GM18519 (cell line): Measurements from ENCODE around the gene BFSP1.

ENCODE experiments used
- ATAC-seq: cut with Tn5 transposase; IDR thresholded peaks from one replicate; pipeline ENCODE4 v1.9.1; 2021; ENCODE audit warnings: mild to moderate bottlenecking, moderate library complexity; ENCODE audit not compliant: unreplicated experiment, low FRiP score

BFSP1 gene

GRCh38 chr20:17524560-17524959, 6.6 kb downstream of the BFSP1 start:
- no peak for ATAC-seq

- no peak for ATAC-seq
Observed at GRCh38 chr20:17523326-17523725, 7.9 kb downstream of the BFSP1 start.

- no peak for ATAC-seq
Observed at GRCh38 chr20:17522528-17522927, 8.7 kb downstream of the BFSP1 start.

GRCh38 chr20:17520583-17520982, 10.6 kb downstream of the BFSP1 start:
- no peak for ATAC-seq

GRCh38 chr20:17519606-17520285, 11.4 kb downstream of the BFSP1 start:
- no peak for ATAC-seq

GRCh38 chr20:17518339-17519052, 12.7 kb downstream of the BFSP1 start:
- no peak for ATAC-seq

GRCh38 chr20:17515053-17515452, 16.1 kb downstream of the BFSP1 start:
- ATAC-seq, result no peak

- no peak for ATAC-seq
Observed at GRCh38 chr20:17513939-17514338, 17.2 kb downstream of the BFSP1 start.

- ATAC-seq, result no peak
Observed at GRCh38 chr20:17511401-17511800, 19.8 kb downstream of the BFSP1 start.

GRCh38 chr20:17510548-17510947, 20.6 kb downstream of the BFSP1 start:
- ATAC-seq, result no peak

GRCh38 chr20:17508756-17509155, 22.4 kb downstream of the BFSP1 start:
- no peak for ATAC-seq

- ATAC-seq, result no peak
Observed at GRCh38 chr20:17507531-17507930, 23.6 kb downstream of the BFSP1 start.

GRCh38 chr20:17507032-17507431, 24.1 kb downstream of the BFSP1 start:
- no peak for ATAC-seq

- no peak for ATAC-seq
Observed at GRCh38 chr20:17505636-17506517, 25.3 kb downstream of the BFSP1 start.

- ATAC-seq, result peak; percentile 63
Observed at GRCh38 chr20:17504898-17505635, 26.1 kb downstream of the BFSP1 start.

- no peak for ATAC-seq
Observed at GRCh38 chr20:17504066-17504897, 26.9 kb downstream of the BFSP1 start.

- no peak for ATAC-seq
Observed at GRCh38 chr20:17503301-17504065, 27.7 kb downstream of the BFSP1 start.

- no peak for ATAC-seq
Observed at GRCh38 chr20:17502105-17502504, 29.1 kb downstream of the BFSP1 start.

- ATAC-seq, result no peak
Observed at GRCh38 chr20:17501701-17502100, 29.5 kb downstream of the BFSP1 start.
